Naive thymus-derived CD8-positive, alpha-beta T cell (primary cell): ENCODE results near the gene CDH4. TPM values are rescaled to one million over a fixed set of nuclear protein-coding genes. Genes with fewer than 3 reads are reported as not detected.
"Not testable (repeated sequence)": the region's sequence is repeated elsewhere in the genome, so short reads cannot be mapped to it uniquely, and the experiment has no call there.

Source experiments
- ATAC-seq, 2 donors: fragments of 150-1000 bp; cut with Tn5 transposase in 1 of 2; sonication (Bioruptor Pico), chemical (Tn5 transposase) in 1 of 2; 1 replicate in 1 of 2; 2 replicates in 1 of 2; pipeline ENCODE4 v1.10.0; 2021; ENCODE audit warnings: mild to moderate bottlenecking in 2 of 2, moderate library complexity in 2 of 2
- POLR2A ChIA-PET: fragments of 350-600 bp; sonication (Branson Sonifier 250); formaldehyde crosslinking; loops from one replicate; lab custom pipeline; 2021; ENCODE audit warnings: antibody characterized with exemption; lab: Charles Lee
- DNase-seq, 10 donors: peaks; one replicate each; pipeline versions ENCODE4 v3.0.0 to v3.0.0-alpha.2; 2020 to 2022
- H3K27ac Mint-ChIP-seq, 10 donors: one replicate each; pipeline ENCODE4 v1.8.0; 2020 to 2022; ENCODE audit warnings: mild to moderate bottlenecking in 10 of 10, mixed read lengths in 10 of 10, moderate library complexity in 4 of 10, inconsistent platforms in 1 of 10
- H3K27me3 Mint-ChIP-seq, 5 donors: one replicate each; pipeline ENCODE4 v1.8.0; 2021 to 2022; ENCODE audit warnings: mixed read lengths in 5 of 5
- H3K36me3 Mint-ChIP-seq, 3 donors: one replicate each; pipeline ENCODE4 v1.8.0; 2020 to 2022; ENCODE audit warnings: mixed read lengths in 3 of 3, mild to moderate bottlenecking in 2 of 3, inconsistent platforms in 1 of 3
- H3K4me1 Mint-ChIP-seq, 4 donors: one replicate each; pipeline ENCODE4 v1.8.0; 2021 to 2022; ENCODE audit warnings: mixed read lengths in 4 of 4
- H3K4me3 Mint-ChIP-seq, 10 donors: one replicate each; pipeline ENCODE4 v1.8.0; 2020 to 2022; ENCODE audit warnings: mild to moderate bottlenecking in 10 of 10, mixed read lengths in 10 of 10, moderate library complexity in 6 of 10, inconsistent platforms in 1 of 10
- H3K9me3 Mint-ChIP-seq, 9 donors: one replicate each; pipeline ENCODE4 v1.8.0; 2020 to 2022; ENCODE audit warnings: mixed read lengths in 9 of 9, mild to moderate bottlenecking in 3 of 9, inconsistent platforms in 1 of 9, moderate library complexity in 1 of 9
- polyA plus RNA-seq, 3 donors: library from polyadenylated mRNA; unstranded; fragments of 300-500 nt; fragmentation: Illumina TruSeq; gene quantifications; one replicate each; pipeline ENCODE4 v1.2.3, GENCODE V29; 2021
- total RNA-seq, 8 experiments: library from RNA in 2 of 8; stranded (reverse) in 2 of 8; gene quantifications; one replicate each; pipeline ENCODE4 v1.2.3 and lab custom pipeline; 2021 to 2026

CDH4 gene
- total and polyA plus RNA-seq, 5 experiments from 2014 or later = 0.07 to 0.44 (median 0.15) TPM; not detected in 1

GRCh38 chr20:61414455-61414991 is 162.5 kb downstream of the CDH4 start:
- H3K27me3 Mint-ChIP-seq = peaks cover 0 to 5% (median 0%) of the 10 kb centered on the region in 5 donors
- ATAC-seq (no peak), DNase-seq (no peak)
- H3K9me3 Mint-ChIP-seq = peaks cover 0 to 6% (median 0%) of the 10 kb centered on the region in 9 donors
- H3K36me3 Mint-ChIP-seq = peaks cover 0 to 4% (median 0%) of the 10 kb centered on the region in 3 donors
- H3K27ac Mint-ChIP-seq = no peak overlapping the region
- POLR2A ChIA-PET = no interaction called here
- H3K4me1 Mint-ChIP-seq = no peaks in the 10 kb centered on the region
- no peak overlapping the region for H3K4me3 Mint-ChIP-seq

GRCh38 chr20:61416546-61416945 is 164.5 kb downstream of the CDH4 start:
- no peak overlapping the region for H3K27ac Mint-ChIP-seq
- POLR2A ChIA-PET = no interaction called here
- no peaks in the 10 kb centered on the region for H3K4me1 Mint-ChIP-seq
- DNase-seq (no peak), ATAC-seq (no peak)
- peaks cover 0 to 9% (median 0%) of the 10 kb centered on the region in 5 donors for H3K27me3 Mint-ChIP-seq
- H3K9me3 Mint-ChIP-seq = peaks cover 0 to 6% (median 0%) of the 10 kb centered on the region in 9 donors
- peaks cover 0 to 4% (median 0%) of the 10 kb centered on the region in 3 donors for H3K36me3 Mint-ChIP-seq
- H3K4me3 Mint-ChIP-seq = no peak overlapping the region

DNA sequence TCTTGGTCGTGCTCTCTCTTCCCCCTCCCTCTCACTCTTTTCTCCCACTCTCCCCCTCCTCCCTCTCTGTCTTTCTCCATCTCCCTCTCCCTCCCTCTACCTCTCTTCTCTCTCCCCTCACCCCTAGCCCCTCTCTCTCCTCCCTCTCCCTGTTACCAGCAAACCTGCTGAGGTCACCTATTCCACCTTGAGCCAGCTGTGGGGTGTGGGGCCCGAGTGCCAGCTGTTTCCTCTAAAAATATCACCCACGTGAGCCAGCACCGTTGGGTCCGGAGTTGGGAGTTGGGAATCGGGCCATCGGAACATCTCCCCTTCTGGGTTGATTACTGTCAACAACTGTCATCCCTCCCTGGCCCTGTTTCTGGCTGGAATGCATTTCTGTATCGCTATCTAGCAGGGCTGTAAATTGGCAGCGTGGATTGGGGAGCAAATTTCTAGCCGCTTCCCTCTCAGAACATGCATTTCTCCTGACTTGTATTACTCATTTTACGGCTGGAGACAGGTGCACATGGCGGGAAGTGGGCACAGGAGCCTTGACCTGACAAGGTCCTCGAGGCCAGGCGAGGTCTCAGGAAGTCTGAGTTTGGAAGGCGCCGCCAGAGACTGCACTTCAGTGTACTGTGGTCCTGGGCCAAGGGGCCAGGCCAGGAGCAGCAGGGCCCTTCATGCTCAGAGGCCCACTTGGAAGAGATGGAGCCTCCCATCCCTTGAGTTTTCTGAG is 165.3 kb downstream of the CDH4 start:
- Mint-ChIP-seq H3K9me3 (peaks cover 0 to 6% (median 0%) of the 10 kb centered on the region in 9 donors), H3K4me1 (no peaks in the 10 kb centered on the region), H3K27ac (no peak overlapping the region), H3K36me3 (peaks cover 0 to 4% (median 0%) of the 10 kb centered on the region in 3 donors), H3K27me3 (peaks cover 0 to 9% (median 0%) of the 10 kb centered on the region in 5 donors), H3K4me3 (no peak overlapping the region)
- DNase-seq (no peak), ATAC-seq (no peak)
- POLR2A ChIA-PET = no interaction called here

- no peak overlapping the region for H3K4me3 Mint-ChIP-seq
- peaks cover 0 to 4% (median 0%) of the 10 kb centered on the region in 9 donors for H3K9me3 Mint-ChIP-seq
- DNase-seq (no peak), ATAC-seq (no peak)
- H3K4me1 Mint-ChIP-seq = no peaks in the 10 kb centered on the region
- POLR2A ChIA-PET = no interaction called here
- H3K27me3 Mint-ChIP-seq = peaks cover 0 to 5% (median 0%) of the 10 kb centered on the region in 5 donors
- H3K36me3 Mint-ChIP-seq = peaks cover 0 to 4% (median 0%) of the 10 kb centered on the region in 3 donors
- H3K27ac Mint-ChIP-seq = no peak overlapping the region
Measured at GRCh38 chr20:61419010-61419409, 166.9 kb downstream of the CDH4 start.

- H3K4me1 Mint-ChIP-seq = no peaks in the 10 kb centered on the region
- peaks cover 0 to 4% (median 0%) of the 10 kb centered on the region in 3 donors for H3K36me3 Mint-ChIP-seq
- DNase-seq = no peak
- H3K9me3 Mint-ChIP-seq = peaks cover 0 to 4% (median 0%) of the 10 kb centered on the region in 9 donors
- H3K27me3 Mint-ChIP-seq = peaks cover 0 to 5% (median 0%) of the 10 kb centered on the region in 5 donors
- ATAC-seq = no peak
- POLR2A ChIA-PET = no interaction called here
- no peak overlapping the region for H3K4me3 Mint-ChIP-seq
- no peak overlapping the region for H3K27ac Mint-ChIP-seq
Measured at GRCh38 chr20:61419501-61419900, 167.4 kb downstream of the CDH4 start.

- H3K36me3 Mint-ChIP-seq = peaks cover 0 to 4% (median 0%) of the 10 kb centered on the region in 3 donors
- peaks cover 0 to 5% (median 0%) of the 10 kb centered on the region in 5 donors for H3K27me3 Mint-ChIP-seq
- no peak overlapping the region for H3K27ac Mint-ChIP-seq
- H3K9me3 Mint-ChIP-seq = peaks cover 0 to 4% (median 0%) of the 10 kb centered on the region in 9 donors
- POLR2A ChIA-PET = no interaction called here
- H3K4me1 Mint-ChIP-seq = no peaks in the 10 kb centered on the region
- no peak for ATAC-seq
- H3K4me3 Mint-ChIP-seq = no peak overlapping the region
- DNase-seq = no peak
Measured at GRCh38 chr20:61420056-61420455, 168.0 kb downstream of the CDH4 start.

DNA sequence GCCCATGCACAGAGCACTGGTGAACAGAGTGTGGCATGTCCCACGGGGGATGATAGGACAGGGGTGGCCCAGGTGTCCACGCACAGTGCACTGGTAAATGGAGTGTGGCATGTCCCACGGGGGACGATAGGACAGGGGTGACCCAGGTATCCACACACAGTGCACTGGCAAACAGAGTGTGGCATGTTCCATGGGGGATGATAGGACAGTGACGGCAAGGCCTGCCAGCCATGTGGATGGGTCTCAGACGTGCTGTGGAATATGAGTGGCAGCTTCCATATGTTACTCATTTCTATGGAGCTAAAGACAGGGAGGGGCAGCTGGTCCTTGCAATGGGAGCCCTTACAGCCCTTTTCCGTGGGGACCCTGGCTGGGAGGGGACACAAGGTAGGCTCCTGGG is 168.7 kb downstream of the CDH4 start:
- no peaks in the 10 kb centered on the region for H3K4me1 Mint-ChIP-seq
- DNase-seq (no peak), ATAC-seq (no peak)
- no peak overlapping the region for H3K4me3 Mint-ChIP-seq
- H3K27ac Mint-ChIP-seq = no peak overlapping the region
- peaks cover 0 to 5% (median 0%) of the 10 kb centered on the region in 5 donors for H3K27me3 Mint-ChIP-seq
- POLR2A ChIA-PET = no interaction called here
- H3K9me3 Mint-ChIP-seq = no peaks in the 10 kb centered on the region
- no peaks in the 10 kb centered on the region for H3K36me3 Mint-ChIP-seq

DNA sequence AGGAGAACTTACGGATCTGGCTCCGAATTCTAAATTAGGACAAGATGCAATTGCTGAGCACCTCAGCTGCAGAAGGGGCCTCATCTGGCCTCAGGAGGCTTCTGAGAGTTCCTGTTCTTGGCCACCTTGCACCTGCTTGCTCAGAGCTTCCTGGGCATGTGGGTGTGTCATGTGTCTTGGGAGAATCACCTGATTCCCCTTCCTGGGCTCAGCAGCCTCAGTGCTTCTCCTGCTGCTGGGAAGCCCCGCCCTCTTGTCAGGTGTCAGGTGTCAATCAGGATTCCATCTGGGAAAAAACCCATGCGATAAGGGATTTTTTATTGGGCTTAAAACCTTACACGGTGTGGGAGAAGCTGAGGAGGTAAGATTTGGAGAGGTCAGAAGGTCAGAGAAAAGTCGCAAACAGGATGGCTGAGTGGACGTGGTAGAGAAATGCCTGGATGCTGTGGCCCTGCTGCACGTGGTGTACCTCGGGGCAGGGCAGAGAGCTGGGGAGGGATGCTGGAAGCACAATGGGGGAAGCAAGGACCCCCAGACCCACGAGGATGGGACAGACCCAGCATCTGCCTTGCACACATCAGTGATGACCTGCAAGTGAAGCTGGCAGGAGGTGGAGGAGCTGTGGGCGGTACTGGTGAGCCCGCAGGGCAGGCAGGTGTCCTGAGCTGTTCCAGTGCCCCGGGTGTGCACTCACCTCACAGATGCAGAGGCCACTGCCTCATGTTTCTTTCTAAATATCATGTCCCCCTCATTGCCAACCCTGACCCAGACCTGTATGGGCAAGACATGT is 170.8 kb downstream of the CDH4 start:
- POLR2A ChIA-PET = no interaction called here
- H3K27ac Mint-ChIP-seq = no peak overlapping the region
- no peak overlapping the region for H3K4me3 Mint-ChIP-seq
- no peaks in the 10 kb centered on the region for H3K36me3 Mint-ChIP-seq
- H3K9me3 Mint-ChIP-seq = no peaks in the 10 kb centered on the region
- DNase-seq = no peak
- peaks cover 0 to 5% (median 0%) of the 10 kb centered on the region in 5 donors for H3K27me3 Mint-ChIP-seq
- no peaks in the 10 kb centered on the region for H3K4me1 Mint-ChIP-seq
- ATAC-seq = no peak

- POLR2A ChIA-PET = no interaction called here
- peaks cover 0 to 2% (median 0%) of the 10 kb centered on the region in 4 donors for H3K4me1 Mint-ChIP-seq
- no peak for ATAC-seq
- DNase-seq = no peak
- H3K9me3 Mint-ChIP-seq = no peaks in the 10 kb centered on the region
- H3K36me3 Mint-ChIP-seq = no peaks in the 10 kb centered on the region
- H3K27ac Mint-ChIP-seq = no peak overlapping the region
- H3K27me3 Mint-ChIP-seq = peaks cover 0 to 8% (median 2%) of the 10 kb centered on the region in 5 donors
- H3K4me3 Mint-ChIP-seq = no peak overlapping the region
Measured at GRCh38 chr20:61424011-61424627, 172.1 kb downstream of the CDH4 start.

DNA sequence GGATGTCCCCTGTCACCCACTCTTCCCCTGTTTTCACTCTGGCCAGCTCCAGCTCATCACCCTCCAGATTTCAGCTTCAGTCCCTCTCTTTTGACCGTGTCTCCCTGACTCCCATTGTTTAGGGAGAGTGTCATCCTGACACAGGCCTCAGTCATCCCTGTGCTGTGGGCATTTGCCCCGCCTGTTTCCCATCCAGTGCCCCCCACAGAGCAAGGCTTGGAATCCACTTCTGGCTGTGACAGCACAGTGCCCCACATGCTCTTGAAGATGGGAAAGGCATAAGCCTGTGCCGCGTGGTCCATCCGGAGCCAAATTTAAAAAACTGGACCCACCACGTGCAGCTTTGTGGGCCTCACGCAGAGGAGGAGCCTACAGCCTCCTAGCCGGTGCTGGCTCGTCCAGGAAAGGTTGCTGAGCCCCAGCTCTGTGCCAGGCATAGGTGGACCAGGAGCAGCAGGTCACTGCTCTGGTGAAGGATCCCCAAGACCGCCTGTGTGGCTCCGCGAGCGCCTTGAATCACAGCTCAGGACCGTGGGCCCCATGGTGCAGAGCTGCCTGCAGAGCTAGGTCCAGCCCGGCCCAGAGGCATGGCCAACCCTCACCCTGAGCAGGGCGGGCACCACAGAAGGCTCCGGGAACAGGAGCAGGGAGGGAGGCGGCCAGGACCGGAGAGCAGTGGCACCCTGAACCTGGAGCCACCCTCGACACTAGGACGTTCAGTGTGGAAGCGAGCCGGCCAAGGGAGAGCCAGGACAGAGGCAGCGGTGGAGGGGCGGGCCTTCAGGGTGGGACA is 172.8 kb downstream of the CDH4 start:
- no peaks in the 10 kb centered on the region for H3K36me3 Mint-ChIP-seq
- peaks cover 0 to 2% (median 0%) of the 10 kb centered on the region in 4 donors for H3K4me1 Mint-ChIP-seq
- H3K4me3 Mint-ChIP-seq = no peak overlapping the region
- no peaks in the 10 kb centered on the region for H3K9me3 Mint-ChIP-seq
- no peak for ATAC-seq
- H3K27me3 Mint-ChIP-seq = peaks cover 0 to 8% (median 1%) of the 10 kb centered on the region in 5 donors
- POLR2A ChIA-PET = no interaction called here
- no peak overlapping the region for H3K27ac Mint-ChIP-seq
- no peak for DNase-seq

- H3K4me3 Mint-ChIP-seq, H3K27me3 Mint-ChIP-seq, DNase-seq, POLR2A ChIA-PET, H3K27ac Mint-ChIP-seq, ATAC-seq, H3K36me3 Mint-ChIP-seq, H3K4me1 Mint-ChIP-seq, H3K9me3 Mint-ChIP-seq: not testable (repeated sequence)
Measured at GRCh38 chr20:61425541-61425991, 173.5 kb downstream of the CDH4 start.

DNA sequence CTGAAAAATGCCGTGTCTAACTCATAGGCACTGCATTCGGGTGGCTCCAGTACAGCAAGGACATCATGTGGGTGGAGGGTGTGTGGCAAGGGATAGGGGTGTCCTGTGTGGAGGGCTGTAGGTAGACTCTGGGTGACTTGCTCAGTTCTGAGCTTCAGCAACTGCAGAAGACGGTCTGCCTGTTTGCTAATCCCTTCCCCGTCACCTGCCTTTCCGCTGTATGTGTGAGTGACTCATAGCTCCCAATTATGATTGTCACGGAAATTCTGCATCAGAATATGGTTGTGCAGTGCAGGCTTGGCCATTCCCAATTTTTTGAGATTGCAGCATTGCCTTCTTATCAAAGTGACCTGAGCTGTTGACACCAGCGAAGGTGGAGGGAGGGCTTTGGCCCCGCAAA is 174.3 kb downstream of the CDH4 start:
- Mint-ChIP-seq H3K36me3 (no peaks in the 10 kb centered on the region), H3K27me3 (peaks cover 0 to 8% (median 0%) of the 10 kb centered on the region in 5 donors), H3K27ac (no peak overlapping the region), H3K4me1 (peaks cover 0 to 2% (median 0%) of the 10 kb centered on the region in 4 donors), H3K4me3 (no peak overlapping the region), H3K9me3 (no peaks in the 10 kb centered on the region)
- POLR2A ChIA-PET = no interaction called here
- DNase-seq (no peak), ATAC-seq (no peak)
